AG04449 (cell line): ENCODE measurements around the gene APH1A.

Experiments used
- CTCF ChIA-PET: fragments of 350-600 bp; formaldehyde crosslinking; extraction: SDS; loops from one replicate; lab custom pipeline; 2021; ENCODE audit warnings: antibody characterized with exemption; lab: Yijun Ruan, JAX
- POLR2A ChIA-PET: fragments of 400-600, 350-600 bp; formaldehyde crosslinking; extraction: SDS; loops from one replicate; lab custom pipeline; 2020; ENCODE audit warnings: antibody characterized with exemption, inconsistent platforms; lab: Yijun Ruan, JAX
- DNase-seq: peaks from one replicate; pipeline ENCODE4 v3.0.0-alpha.2; 2010; ENCODE audit warnings: low read depth, low spot score
- H3K4me3 ChIP-seq: 2 replicates; pipeline ENCODE4 v1.5.1; 2011; ENCODE audit warnings: low read depth, mild to moderate bottlenecking, control low read depth, low read length
- CTCF ChIP-seq: IDR thresholded peaks from one replicate; pipeline ENCODE4 v1.5.1; 2011; ENCODE audit warnings: mild to moderate bottlenecking, moderate library complexity, low read length, control low read depth, inconsistent platforms; ENCODE audit not compliant: insufficient read depth; ENCODE audit errors: missing control alignments

Gene APH1A

GRCh38 chr1:150271291-150271959 lies 2.6 kb upstream of the APH1A start:
- no peak overlapping the region for H3K4me3 ChIP-seq
- DNase-seq, result no peak
- no peak for TF ChIP-seq CTCF
- POLR2A ChIA-PET, result interaction anchor here (2.4 kb wide), 1 partner anchor 15 kb away, joined by 9 read pairs; the partner anchor contains the start of gene CA14
- CTCF ChIA-PET, result interaction anchor here (5.2 to 22.1 kb wide), 2 partner anchors 10 to 15 kb away, joined by 84 to 623 read pairs; partner anchors contain the start of genes CA14 and CIART

- POLR2A ChIA-PET, result interaction anchor here (0.6 to 1.3 kb wide), 4 partner anchors 12 to 310 kb away, joined by 3 to 5 read pairs (median 4); partner anchors contain the start of genes CA14 and MCL1
- peak overlapping the region; percentile 91 for H3K4me3 ChIP-seq
- no peak for TF ChIP-seq CTCF
- DNase-seq, result no peak
- CTCF ChIA-PET, result interaction anchor here (5.2 to 22.1 kb wide), 2 partner anchors 12 to 13 kb away, joined by 84 to 623 read pairs; partner anchors contain the start of genes CA14 and CIART
These were observed 635 bp upstream of the APH1A start for GRCh38 chr1:150269451-150269850.

GRCh38 chr1:150268340-150268704 lies 494 bp downstream of the APH1A start:
- ChIA-PET CTCF (interaction anchor here (1.0 to 22.1 kb wide), 3 partner anchors 12 to 13 kb away, joined by 4 to 623 read pairs (median 84); partner anchors contain the start of genes CA14 and CIART), POLR2A (interaction anchor here (1.2 to 1.3 kb wide), 2 partner anchors 12 to 311 kb away, joined by 3 to 5 read pairs; partner anchors contain the start of gene MCL1)
- DNase-seq, result no peak
- peak overlapping the region; percentile 91 for H3K4me3 ChIP-seq
- TF ChIP-seq CTCF, result no peak

GRCh38 chr1:150267896-150268295 lies 920 bp downstream of the APH1A start:
- no peak for TF ChIP-seq CTCF
- DNase-seq, result no peak
- ChIA-PET POLR2A (no interaction called here), CTCF (interaction anchor here (1.0 to 22.1 kb wide), 2 partner anchors 12 to 13 kb away, joined by 4 to 623 read pairs; partner anchors contain the start of gene CA14)
- H3K4me3 ChIP-seq, result peak overlapping the region; percentile 91

GRCh38 chr1:150263549-150263948 lies 5.3 kb downstream of the APH1A start:
- no peak for DNase-seq
- H3K4me3 ChIP-seq, result no peak overlapping the region
- ChIA-PET POLR2A (interaction anchor here (0.6 kb wide), 1 partner anchor 16 kb away, joined by 4 read pairs; no protein-coding TSS in a partner anchor), CTCF (interaction anchor here (4.0 to 16.5 kb wide), 2 partner anchors 8 to 15 kb away, joined by 26 to 623 read pairs; partner anchors contain the start of genes APH1A, C1orf54 and CIART)
- TF ChIP-seq CTCF, result no peak
